GM18858 (cell line): Measurements from ENCODE around the gene AP2M1.
A peak's percentile ranks its signal among the peaks of the same experiment; 100 is the strongest.

Experiments
- ATAC-seq: cut with Tn5 transposase; IDR thresholded peaks from one replicate; pipeline ENCODE4 v1.9.1; 2021; ENCODE audit not compliant: unreplicated experiment

Gene AP2M1

GRCh38 chr3:184178521-184179138 is 4.0 kb downstream of the AP2M1 start:
- ATAC-seq = no peak

GRCh38 chr3:184180165-184180564 is 5.5 kb downstream of the AP2M1 start:
- ATAC-seq = no peak

GRCh38 chr3:184181596-184181995 is 6.9 kb downstream of the AP2M1 start:
- no peak for ATAC-seq

GRCh38 chr3:184183679-184184078 is 9.0 kb downstream of the AP2M1 start:
- no peak for ATAC-seq

GRCh38 chr3:184184546-184185230 is 10.0 kb downstream of the AP2M1 start:
- no peak for ATAC-seq

- peak; percentile 84 for ATAC-seq
Measured at GRCh38 chr3:184185461-184186183, 11.0 kb downstream of the AP2M1 start.

GRCh38 chr3:184186184-184186901 is 11.7 kb downstream of the AP2M1 start, which contains the start of gene ABCF3:
ABCF3 (plus strand) TSS chr3:184186199; CDS start chr3:184186208, 9 bp downstream.
- ATAC-seq = no peak

- ATAC-seq = no peak
Measured at GRCh38 chr3:184186902-184187207, 12.2 kb downstream of the AP2M1 start.

GRCh38 chr3:184188080-184188479 is 13.4 kb downstream of the AP2M1 start:
- ATAC-seq = no peak

- no peak for ATAC-seq
Measured at GRCh38 chr3:184189421-184189820, 14.8 kb downstream of the AP2M1 start.

- ATAC-seq = no peak
Measured at GRCh38 chr3:184192889-184193288, 18.2 kb downstream of the AP2M1 start.

GRCh38 chr3:184193991-184194539 is 19.4 kb downstream of the AP2M1 start:
- no peak for ATAC-seq

- ATAC-seq = no peak
Measured at GRCh38 chr3:184196536-184196935, 21.9 kb downstream of the AP2M1 start.

GRCh38 chr3:184198509-184198908 is 23.9 kb downstream of the AP2M1 start:
- ATAC-seq = no peak

GRCh38 chr3:184200825-184201224 is 26.2 kb downstream of the AP2M1 start:
- no peak for ATAC-seq

GRCh38 chr3:184203526-184203925 is 28.9 kb downstream of the AP2M1 start:
- no peak for ATAC-seq

- no peak for ATAC-seq
Measured at GRCh38 chr3:184209146-184209923, 34.7 kb downstream of the AP2M1 start.

- no peak for ATAC-seq
Measured at GRCh38 chr3:184211297-184211696, 36.6 kb downstream of the AP2M1 start.

- no peak for ATAC-seq
Measured at GRCh38 chr3:184211718-184212117, 37.1 kb downstream of the AP2M1 start.

- ATAC-seq = no peak
Measured at GRCh38 chr3:184218814-184219213, 44.2 kb downstream of the AP2M1 start.
